GM18520 (cell line): ENCODE results near the gene NUBPL.
"Not testable (repeated sequence)": the region's sequence is repeated elsewhere in the genome, so short reads cannot be mapped to it uniquely, and the experiment has no call there.

ENCODE experiments used
- ATAC-seq: cut with Tn5 transposase; IDR thresholded peaks from one replicate; pipeline ENCODE4 v1.9.1; 2021; ENCODE audit not compliant: unreplicated experiment

Gene NUBPL

DNA sequence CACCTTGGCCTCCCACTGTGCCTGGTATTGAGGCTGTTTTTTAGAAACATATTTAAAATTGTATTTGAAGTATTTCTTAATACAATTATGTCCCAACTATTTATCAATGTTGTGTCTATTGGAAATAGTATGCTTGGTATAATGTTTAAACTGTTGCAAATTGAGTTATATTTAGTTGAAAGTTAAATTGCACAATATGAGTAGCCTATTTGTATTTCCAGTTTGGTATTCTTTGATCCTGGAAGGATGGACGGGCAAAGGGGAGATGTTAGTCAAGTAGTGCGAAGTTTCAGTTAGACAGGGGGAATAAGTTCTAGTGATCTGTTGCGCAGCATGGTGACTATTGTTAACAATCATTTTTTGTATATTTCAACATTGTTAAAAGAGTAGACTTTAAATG, 111.5 kb downstream of the NUBPL start:
- no peak for ATAC-seq

DNA sequence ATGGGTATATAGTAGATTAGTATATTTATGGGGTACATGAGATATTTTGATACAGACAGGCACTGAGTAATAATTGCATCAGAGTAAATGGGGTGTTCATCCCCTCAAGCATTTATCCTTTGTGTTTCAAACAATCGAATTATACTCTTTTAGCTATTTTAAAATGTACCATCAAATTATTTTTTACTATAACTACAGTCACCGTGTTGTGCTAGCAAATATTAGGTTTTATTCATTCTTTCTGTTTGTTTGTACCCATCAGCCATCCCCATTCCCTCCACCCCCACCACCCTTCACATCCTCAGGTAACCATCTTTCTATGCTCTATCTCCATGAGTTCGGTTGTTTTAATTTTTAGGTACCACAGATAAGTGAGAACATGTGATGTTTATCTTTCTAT, 115.8 kb downstream of the NUBPL start:
- no peak for ATAC-seq

DNA sequence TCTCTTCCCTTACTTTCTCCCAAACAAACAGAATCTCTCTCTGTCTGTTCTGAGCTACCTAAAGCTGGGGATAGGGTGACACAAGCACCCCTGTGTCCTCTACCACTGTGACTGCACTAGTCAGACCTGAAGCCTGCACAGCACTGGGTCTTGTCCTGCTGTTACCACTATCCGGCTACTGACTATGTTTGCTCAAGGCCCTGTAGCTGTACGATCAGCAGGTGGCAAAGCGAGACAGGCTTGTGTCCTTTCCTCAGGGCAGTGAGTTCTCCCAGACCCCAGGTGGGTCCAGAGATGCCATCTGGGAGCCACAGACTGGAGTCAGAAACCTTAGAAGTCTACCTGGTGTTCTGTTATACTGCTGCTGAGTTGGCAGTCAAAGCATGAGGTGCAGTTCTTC, 116.4 kb downstream of the NUBPL start:
- ATAC-seq = no peak

DNA sequence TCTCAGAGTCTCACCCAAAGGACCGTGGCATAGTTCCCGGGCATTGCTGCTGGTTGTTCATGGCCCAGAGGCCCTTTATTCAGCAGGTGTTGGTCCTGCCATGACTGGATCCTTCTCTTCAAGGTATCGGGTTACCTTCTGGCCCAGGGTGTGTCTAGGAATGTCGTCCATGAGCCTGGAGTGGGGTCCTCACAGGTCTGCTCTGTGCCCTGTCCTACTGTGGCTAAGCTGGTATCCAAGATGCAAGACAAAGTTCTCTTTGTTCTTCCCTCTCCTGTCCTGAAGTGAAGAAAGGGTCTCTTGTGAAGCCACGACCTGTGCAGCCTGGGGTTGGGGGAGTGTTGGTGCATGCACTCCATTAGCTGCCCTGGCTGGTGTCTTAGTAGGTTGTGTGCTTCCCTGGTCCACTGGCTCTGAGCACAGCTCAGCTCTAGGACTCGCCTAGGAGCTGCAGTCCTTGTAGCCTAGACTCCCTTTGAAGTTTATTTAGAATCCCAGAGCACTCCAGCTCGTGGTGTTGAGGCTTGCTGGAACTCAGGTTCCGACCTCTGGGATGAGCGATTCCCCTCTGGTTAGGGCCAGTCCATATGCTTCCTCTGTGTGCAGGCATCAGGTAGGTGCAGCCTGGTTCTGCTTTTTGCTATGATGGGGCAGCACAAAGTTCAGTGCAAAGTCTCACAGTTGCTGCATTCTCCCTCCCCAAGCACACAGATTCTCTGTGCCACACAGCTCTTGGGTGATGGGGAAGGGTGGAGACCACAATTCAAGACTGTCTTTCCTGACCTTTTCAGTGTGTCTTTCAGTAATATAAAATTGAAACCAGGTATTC, 117.4 kb downstream of the NUBPL start:
- no peak for ATAC-seq

DNA sequence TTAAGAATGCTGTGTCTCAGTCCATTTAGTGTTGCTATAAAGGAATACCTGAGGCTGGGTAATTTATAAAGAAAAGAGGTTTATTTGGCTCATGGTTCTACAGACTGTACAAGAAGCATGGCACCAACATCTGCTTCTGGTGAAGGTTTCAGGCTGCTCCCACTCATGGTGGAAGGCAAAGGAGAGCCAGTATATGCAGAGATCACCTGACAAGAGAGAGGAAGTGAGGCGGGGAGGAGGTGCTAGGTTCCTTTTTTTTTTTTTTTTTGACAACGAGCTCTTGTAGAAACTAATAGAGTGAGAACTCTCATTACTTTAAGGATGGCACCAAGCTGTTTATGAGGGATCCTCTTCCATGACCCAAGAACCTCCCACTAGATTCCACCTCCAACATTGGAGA, 121.6 kb downstream of the NUBPL start:
- no peak for ATAC-seq

DNA sequence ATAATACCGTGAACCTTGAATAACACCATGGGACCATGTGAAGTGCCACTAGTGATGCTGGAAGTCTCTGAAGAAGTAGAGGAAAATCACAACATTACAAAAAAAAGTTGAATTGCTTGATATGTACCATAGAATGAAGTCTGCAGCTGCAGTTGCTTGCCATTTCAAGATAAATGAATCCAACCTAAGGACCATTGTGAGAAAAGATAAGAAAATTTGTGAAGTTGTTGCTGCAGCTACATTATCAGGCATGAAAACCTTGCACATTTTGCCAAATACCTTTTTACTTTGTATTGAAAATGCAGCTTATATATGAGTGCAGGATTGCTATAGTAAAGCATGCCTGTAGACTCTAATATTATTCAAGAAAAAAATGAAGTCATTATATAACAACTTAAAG, 126.5 kb downstream of the NUBPL start:
- ATAC-seq = no peak

DNA sequence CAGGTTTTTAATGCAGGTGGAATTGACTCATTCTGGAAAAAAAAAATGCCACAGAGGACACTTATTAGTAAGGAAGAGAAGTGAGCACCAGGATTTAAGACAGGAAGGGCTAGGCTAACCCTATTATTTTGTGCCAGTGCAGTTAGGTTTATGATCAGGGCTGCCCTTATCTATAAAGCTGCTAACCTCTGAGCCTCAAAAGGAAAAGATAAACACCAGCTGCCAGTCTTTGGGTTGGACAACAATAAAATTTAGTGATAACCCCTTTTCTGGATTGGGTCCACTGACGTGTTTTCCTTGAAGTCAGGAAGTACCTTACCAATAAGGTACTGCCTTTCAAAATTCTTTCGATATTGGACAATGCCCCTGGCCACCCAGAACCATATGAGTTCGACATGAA, 128.9 kb downstream of the NUBPL start:
- ATAC-seq = no peak

DNA sequence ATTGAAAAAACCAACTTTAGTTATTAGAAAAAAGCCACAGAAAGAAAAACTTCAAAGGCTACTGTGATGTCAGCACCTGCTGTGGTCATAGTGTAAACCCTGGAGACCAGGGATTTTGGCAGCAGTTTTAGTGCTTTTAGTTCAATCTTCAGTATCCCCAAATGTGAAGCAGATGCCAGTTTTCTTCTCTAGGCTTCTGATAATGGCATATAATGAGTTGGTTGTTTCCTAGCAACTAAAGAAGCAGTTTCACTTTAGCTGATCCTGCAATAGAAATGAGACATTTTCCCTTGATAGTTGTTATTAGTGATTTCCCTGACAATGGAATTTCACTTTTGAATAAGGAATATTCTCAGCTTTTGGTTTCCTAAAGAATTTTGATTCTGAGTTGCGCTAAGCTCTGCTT, 131.2 kb downstream of the NUBPL start:
- ATAC-seq = no peak

DNA sequence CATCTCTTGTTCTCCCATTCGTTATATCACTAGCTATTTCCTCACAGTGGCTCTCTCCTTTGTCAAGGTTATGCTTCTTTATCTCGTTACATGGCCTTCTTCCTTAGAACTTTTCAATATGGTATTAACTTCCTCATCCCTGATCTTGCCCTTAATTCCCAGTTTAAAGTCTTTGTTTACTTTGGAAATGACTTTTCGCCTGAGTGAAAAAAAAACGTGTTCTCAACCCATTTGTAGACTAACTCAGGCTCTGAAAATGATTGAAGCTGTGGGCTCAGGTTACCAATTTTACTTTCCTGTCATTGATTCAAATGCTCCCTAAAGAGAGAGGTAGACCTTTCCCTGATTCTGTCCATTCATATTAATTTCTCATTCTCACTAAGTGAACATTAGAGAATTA, 135.2 kb downstream of the NUBPL start:
- ATAC-seq = no peak

DNA sequence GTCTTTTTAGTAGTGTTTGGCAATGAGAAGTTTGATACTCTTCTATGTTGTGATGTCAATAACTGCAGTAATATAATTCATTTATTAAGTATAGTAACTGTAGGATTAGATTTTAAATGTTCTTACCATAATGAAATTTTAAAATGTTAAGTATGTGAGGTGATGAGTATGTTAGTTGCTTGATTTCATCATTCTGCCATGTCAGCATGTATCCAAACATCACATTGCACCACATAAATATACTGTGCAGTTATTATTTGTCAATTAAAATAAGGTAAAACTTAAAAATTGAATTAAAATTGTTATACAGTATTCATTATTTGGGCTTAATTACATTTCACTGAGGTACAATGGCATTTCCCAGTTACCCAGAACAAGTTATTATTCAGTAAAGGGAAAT, 138.6 kb downstream of the NUBPL start:
- ATAC-seq = no peak

DNA sequence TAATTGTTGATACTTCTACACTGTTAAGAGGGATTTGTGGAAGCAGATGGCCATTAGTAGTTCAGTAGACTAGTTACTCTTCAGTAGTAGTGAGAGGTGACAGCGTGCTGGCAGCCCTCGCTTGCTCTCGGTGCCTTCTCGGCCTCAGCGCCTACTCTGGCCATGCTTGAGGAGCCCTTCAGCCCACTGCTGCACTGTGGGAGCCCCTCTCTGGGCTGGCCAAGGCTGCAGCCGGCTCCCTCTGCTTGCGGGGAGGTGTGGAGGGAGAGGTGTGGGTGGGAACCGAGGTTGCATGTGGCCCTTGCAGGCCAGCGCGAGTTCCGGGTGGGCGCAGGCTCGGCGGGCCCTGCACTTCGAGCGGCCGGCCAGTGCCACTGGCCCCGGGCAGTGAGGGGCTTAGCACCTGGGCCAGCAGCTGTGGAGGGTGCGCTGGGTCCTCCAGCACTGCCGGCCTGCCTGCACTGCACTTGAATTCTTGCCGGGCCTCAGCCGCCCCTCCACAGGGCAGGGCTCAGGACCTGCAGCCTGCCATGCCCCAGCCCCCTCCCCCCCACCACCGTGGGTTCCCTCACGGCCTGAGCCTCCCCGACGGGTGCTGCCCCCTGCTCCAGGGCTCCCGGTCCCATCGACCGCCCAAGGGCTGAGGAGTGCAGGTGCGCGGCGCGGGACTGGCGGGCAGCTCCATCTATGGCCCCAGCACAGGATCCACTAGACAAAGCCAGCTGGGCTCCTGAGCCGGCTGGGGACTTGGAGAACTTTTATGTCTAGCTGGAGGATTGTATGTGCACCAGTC, 139.3 kb downstream of the NUBPL start:
- ATAC-seq = no peak

DNA sequence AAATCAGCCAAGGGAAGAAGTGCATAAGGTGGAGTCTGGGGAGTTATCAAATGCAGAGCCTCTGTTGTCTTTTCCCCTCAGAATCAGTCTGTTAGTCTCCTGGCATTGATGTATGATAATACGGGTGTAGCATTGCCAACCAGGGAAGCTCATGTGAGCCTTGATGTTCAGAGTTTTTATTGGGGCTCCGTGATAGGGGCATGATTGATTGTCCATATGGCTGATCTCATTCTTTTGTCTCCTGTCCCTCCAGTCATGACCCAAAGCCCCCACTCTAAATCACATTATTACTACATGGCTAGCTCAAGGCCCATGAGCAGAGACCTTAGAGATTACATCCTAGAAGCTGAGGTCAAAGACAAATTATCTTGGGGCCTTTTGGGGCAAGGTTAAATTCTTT, 140.9 kb downstream of the NUBPL start:
- ATAC-seq = no peak

DNA sequence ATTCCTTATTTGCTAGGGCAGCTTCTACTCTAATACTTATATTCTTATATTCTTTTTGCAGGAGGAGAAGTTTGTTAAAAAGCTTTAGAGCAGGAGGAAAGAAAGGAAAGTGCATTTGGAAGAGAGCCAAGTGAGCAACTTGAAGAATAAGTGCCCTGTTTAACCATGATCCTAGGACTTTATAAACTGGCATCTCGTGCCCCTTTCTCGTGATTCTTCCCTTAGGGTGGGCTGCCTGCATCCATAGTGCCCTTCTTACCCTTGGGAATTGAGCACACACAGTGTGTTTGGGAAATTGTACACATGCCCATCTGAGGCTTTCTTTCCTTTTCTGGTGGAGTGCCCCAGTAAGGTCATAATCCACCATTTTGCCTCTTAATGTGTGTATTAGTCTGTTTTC, 141.9 kb downstream of the NUBPL start:
- ATAC-seq = no peak

DNA sequence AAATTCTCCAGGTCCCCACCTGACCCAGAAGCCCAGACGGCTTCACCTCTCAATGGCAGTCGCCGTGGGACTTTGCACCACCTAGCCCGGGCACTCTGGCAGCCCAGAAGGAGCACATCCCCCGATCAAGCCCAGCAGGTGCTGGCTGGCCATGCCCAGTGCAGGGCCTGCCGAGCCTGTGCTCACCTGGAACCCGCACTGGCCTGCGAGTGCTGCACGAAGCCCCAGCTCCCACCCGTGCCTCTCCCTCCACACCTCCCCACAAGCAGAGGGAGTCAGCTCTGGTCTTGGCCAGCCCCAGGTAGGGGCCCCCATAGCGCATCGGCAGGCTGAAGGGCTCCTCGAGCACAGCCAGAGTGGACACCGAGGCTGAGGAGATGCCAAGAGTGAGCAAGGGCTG, 144.5 kb downstream of the NUBPL start:
- ATAC-seq = no peak

DNA sequence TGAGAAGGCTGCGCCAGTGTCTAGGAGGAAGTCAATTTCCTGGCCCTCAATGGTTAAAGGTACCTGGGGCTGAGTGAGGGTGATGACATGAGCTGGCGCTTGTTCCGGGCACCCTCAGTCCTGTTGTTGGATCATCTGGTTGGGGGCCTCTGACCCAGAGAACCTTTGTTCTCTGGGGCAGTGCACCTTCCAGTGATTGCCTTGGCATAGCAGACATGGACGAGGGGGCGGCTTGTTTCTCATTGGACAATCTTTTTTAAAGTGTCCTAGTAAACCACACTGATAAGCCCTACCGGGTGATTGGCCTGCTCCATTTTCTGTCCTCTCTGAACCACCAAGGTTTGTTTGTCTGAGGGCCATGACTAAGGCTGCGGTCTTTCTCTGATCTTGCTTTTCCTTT, 147.5 kb downstream of the NUBPL start:
- ATAC-seq = not testable (repeated sequence)

DNA sequence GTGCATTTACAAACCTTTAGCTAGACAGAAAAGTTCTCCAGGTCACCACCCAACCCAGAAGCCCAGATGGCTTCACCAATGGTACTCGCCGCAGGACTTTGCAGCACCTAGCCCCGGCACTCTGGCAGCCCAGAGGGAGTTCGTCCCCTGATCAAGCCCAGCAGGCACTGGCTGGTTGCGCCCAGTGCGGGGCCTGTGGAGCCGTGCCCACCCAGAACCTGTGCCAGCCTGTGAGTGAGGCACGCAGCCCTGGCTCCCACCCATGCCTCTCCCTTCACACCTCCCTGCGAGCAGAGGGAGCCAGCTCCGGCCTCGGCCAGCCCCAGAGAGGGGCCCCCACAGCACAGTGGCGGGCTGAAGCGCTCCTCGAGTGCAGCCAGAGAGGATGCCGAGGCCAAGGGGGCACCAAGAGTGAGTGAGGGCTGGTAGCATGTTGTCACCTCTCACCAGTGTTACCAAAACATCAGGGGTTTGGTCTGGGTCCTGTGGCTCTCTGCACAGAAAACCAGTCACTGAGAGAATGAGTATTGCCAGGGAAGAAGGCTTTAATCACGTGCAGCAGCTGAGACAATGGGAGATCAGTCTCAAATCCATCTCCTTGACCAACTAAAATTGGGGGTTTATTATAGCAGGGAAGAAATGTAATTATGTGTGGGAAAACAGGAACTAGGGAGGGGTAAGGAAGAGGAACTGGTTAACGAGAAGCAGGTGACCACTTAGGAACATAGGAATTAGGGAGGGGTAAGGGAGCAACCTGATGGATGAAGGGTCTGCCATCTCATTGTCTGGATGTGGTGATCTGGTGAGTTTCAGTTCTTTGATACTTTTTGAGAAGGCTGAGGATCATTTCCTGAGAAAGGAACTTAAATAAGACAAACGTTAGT, 151.3 kb downstream of the NUBPL start:
- ATAC-seq = no peak

DNA sequence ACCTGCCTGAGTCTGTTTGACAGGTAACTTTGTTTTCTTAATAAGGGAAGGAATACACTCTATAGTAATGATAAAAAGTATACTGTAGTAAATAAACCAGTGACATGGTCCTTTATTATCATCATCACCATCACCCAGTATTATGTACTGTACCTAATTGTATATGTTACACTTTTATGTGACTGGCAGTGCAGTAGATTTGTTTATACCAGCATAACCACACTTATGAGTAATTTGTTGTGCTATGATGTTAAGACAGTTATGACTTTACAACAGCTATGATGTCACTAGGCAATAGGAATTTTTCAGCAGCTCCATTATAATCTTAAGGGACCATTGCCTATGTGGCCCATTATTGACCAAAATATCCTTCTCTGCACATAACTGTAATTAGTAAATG, 155.0 kb downstream of the NUBPL start:
- ATAC-seq = no peak

DNA sequence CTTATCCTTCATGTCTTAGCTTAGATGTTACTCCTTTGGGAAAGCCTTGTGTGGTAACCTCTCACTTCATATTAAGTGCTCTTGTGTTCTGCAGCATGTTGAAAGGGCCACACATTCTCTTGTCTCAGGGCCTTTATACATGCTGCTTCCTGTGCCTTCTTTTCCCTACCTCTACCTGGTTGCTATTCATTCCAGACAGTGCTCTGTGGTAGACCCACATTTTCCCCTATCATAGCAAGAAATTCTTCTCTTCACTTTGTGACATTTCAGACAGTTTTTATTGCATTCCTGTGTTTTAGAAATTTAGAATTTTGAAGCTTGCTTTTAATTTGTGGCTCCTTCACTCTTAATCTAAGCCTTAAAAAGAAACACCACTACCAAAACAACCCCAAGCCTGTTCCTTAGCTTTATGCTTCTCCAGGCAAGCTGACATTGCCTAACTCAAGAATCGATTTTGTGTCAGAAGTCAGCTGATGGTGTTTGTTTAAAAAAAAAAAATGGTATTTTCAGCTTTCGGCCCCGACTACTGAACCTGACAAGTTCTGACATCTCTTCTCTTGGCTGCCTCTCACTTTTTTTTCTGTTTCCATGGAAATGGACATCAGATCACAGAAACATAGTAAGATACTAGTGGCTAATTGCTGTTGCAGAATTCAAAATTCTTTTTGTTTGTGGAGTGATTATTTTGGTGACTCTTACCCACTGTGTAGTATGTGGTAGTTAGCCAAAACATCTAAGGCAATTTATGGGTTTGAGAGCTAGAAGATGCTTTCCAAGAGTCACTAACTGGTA, 156.3 kb downstream of the NUBPL start:
- no peak for ATAC-seq

DNA sequence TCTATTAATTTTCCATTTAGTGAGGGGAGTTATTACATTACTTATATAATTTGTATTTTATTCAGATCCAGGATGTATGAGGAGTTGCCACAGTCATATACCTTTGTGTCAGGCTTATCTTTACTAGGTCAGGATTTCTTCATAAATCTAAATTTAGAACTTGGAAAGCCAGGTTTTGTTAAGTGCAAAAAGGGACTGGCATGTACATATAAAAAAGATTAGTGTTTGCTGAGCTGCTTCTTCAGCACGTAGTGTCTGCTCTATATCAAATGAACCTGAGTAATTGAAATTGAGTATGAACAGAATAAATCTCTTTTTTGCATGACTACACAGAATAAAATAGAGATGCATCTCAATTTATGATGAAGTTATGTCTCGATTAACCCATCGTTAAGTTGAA, 157.4 kb downstream of the NUBPL start:
- ATAC-seq = no peak

DNA sequence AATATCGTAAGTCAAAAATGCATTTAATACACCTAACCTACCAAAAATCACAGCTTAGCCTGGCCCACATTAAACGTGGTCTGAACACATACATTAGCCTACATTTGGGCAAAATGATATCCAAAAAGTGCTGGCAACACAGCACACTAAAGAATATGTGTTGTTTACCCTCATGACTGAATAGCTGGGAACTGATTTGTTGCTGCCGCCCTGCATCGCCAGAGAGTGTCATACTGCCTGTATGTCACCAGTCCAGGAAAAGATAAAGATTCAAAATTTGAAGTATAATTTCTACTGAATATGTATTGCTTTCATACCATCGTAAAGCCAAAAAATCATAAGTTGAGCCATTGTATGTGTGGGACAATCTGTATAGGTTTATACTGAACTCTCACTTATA, 157.8 kb downstream of the NUBPL start:
- no peak for ATAC-seq

DNA sequence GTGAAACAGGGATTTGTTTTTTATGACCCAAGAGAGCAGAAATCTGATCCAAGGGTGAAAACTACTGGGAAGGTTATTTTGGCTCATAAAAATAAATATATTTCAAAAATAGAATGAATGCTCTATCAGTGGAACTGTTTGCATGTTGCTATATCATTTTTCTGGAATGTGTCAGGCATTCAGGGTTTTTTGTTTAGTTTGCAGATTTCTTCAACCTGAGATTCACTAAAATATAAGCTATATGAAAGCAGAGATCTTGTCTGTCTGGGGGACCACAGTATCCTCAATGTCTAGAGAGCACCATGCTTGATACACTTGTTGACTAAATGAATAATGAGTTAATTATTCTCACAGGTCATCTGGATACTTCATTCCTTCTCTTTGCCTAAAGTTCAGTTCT, 165.1 kb downstream of the NUBPL start:
- no peak for ATAC-seq
